Vein endothelial cell (primary cell): ENCODE results near the gene TCP10L. TPM values are rescaled to one million over a fixed set of nuclear protein-coding genes. Genes with fewer than 3 reads are reported as not detected.

ENCODE experiments used
- small RNA-seq: library from RNA; depleted of rRNA; stranded (forward); fragments of <200 nt; gene quantifications from one replicate; pipeline ENCODE3, GENCODE V24; 2012
- total RNA-seq: library from RNA; depleted of rRNA; stranded (reverse); fragments of >200 nt; gene quantifications from 2 replicates; pipeline ENCODE4 v1.2.3, GENCODE V29; 2012

The TCP10L gene
- not detected in 2 replicates for total RNA-seq

GRCh38 chr21:32585042-32585710 is at the start of gene TCP10L:
Gene TCP10L (minus strand): TSS chr21:32585523. CDS start chr21:32584304, 1,219 bp downstream.

DNA sequence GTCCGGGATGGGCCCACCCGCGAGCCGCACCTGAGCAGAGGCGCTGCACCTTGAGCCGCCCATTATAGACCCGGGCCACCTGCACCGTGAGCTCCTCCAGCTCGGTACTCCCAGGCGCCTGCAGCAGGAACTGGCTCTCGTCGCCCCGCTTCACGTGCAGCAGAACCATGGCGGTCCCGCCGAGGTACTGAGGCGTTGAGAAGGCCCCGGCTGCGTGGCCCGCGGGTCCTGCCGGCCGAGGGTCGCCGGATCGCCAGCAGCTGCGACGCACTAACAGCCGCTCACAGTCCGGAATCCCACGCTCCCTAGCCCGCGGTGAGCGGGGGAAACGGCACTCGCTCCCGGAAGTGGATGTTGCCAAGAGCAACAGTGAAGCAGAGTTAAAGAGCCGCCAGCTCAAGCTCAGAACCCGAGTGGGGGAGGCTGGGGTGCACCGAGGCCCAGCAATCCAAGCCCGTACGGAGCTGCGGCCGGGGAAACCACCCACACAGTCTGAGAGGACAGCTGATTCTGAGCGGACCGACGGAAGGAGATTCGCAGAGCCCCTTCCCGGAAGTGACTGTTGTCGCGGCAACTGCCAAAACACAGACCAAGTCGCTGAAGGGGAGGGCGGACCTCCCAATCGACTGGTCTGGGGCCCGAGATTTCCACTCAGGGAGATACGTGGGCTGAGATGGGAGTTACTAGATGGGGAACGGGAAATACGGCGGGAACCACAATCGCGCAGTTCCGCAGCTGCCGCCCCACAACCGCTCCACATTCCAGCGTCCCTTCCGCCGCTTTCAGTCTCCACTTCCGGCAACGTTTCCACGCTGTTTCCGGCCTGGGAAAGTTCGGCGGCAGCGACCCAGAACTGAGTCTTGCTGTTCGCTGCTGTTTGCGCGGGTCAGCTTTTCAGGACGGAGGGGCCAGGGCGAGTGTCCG is 27.0 kb upstream of the TCP10L start, which contains the start of gene CFAP298:
CFAP298 (minus strand) TSS at position 303 of the 924 bp plus-strand sequence; CDS start at position 169, 134 bp downstream.

Small RNA genes lying within 50 kb of the gene (small RNA-seq; reads per million reads assigned to genes)
- not detected for gene RF00438
- gene RNA5SP490 = not detected

Other genes starting within 250 kb of the TCP10L start
- 26.1 and 27.1 TPM in 2 replicates for gene URB1, start 192.5 kb downstream of the TCP10L start, total RNA-seq
- gene EVA1C, start 172.8 kb downstream of the TCP10L start, total RNA-seq = 26.7 and 39.5 TPM in 2 replicates
- 25.2 and 27.1 TPM in 2 replicates for gene CFAP298, start 26.9 kb upstream of the TCP10L start, total RNA-seq
- 7.8 and 8.2 TPM in 2 replicates for gene SYNJ1, start 142.5 kb upstream of the TCP10L start, total RNA-seq
- 35.6 and 36.0 TPM in 2 replicates for gene PAXBP1, start 186.2 kb upstream of the TCP10L start, total RNA-seq